Activated T-cell treated with anti-CD3 and anti-CD28 coated beads, Interleukin-2, amount 50 U/mL, for 72 hours (primary cell): ENCODE results near the gene TMC1. TPM values are rescaled to one million over a fixed set of nuclear protein-coding genes. Genes with fewer than 3 reads are reported as not detected.
"Not testable (repeated sequence)": the region's sequence is repeated elsewhere in the genome, so short reads cannot be mapped to it uniquely, and the experiment has no call there.

Experiments
- ATAC-seq, 2 donors: fragments of 150-1000 bp; cut with Tn5 transposase; replicated peaks in 1 of 2; 2 replicates each; pipeline ENCODE4 v1.10.0; 2021; ENCODE audit warnings: moderate library complexity in 2 of 2, mild to moderate bottlenecking in 1 of 2
- DNase-seq, 2 donors: peaks; one replicate each; pipeline ENCODE4 v3.0.0; 2021 to 2022; ENCODE audit warnings: mixed read lengths in 1 of 2
- H3K27ac Mint-ChIP-seq: one replicate; pipeline ENCODE4 v1.8.0; 2022; ENCODE audit warnings: mild to moderate bottlenecking, moderate library complexity, mixed read lengths
- H3K27me3 Mint-ChIP-seq: one replicate; pipeline ENCODE4 v1.8.0; 2022; ENCODE audit warnings: low read depth, mixed read lengths
- H3K36me3 Mint-ChIP-seq, 2 donors: one replicate each; pipeline ENCODE4 v1.8.0; 2022; ENCODE audit warnings: mixed read lengths in 2 of 2, mild to moderate bottlenecking in 1 of 2; ENCODE audit not compliant: insufficient read depth in 2 of 2
- H3K4me1 Mint-ChIP-seq: one replicate; pipeline ENCODE4 v1.8.0; 2022; ENCODE audit warnings: low read depth, mixed read lengths
- H3K4me3 Mint-ChIP-seq, 2 donors: one replicate each; pipeline ENCODE4 v1.8.0; 2022; ENCODE audit warnings: mild to moderate bottlenecking in 2 of 2, mixed read lengths in 2 of 2, moderate library complexity in 2 of 2
- H3K9me3 Mint-ChIP-seq, 2 donors: one replicate each; pipeline ENCODE4 v1.8.0; 2022; ENCODE audit warnings: mixed read lengths in 2 of 2
- total RNA-seq, 2 donors: library from RNA; stranded (reverse); gene quantifications; one replicate each; pipeline ENCODE4 v1.2.3, GENCODE V29; 2022

Gene TMC1
- total RNA-seq, 2 donors from 2014 or later: 0.43 TPM; not detected in 1

DNA sequence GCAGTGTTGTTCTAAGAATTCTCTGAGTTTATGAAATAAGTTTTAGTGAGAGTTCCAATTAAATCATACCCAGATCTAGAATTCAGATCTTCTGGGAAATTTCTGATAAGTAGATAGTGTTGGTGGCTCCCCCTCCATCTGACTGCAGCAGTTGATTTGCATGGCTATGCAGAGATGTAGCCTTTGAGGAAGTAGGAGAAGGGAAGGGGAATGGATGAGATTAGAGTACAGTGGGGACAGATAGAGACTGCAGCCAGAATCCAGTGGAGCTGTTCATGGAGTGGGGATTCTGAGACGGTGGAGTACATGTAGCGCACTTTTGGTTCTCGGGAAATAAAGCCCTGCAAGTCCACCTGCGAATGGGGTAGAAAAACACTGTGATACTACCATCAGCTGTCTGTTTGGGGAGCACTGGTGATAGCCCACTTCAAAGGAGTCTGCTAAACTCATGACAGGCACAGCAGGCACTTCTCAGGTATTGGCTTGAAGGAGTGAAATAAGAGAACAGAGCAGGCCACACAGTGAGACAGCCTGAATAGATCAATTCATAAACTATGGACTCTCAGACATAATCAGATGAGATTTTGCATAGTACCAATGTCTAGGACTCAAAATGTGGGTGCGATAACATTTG is 334.6 kb downstream of the TMC1 start:
- no peaks in the 10 kb centered on the region for H3K36me3 Mint-ChIP-seq
- ATAC-seq: no peak
- H3K27me3 Mint-ChIP-seq: no peaks in the 10 kb centered on the region
- H3K4me3 Mint-ChIP-seq: no peak overlapping the region
- no peaks in the 10 kb centered on the region for H3K9me3 Mint-ChIP-seq
- no peak overlapping the region for H3K27ac Mint-ChIP-seq
- H3K4me1 Mint-ChIP-seq: no peaks in the 10 kb centered on the region
- DNase-seq: no peak

DNA sequence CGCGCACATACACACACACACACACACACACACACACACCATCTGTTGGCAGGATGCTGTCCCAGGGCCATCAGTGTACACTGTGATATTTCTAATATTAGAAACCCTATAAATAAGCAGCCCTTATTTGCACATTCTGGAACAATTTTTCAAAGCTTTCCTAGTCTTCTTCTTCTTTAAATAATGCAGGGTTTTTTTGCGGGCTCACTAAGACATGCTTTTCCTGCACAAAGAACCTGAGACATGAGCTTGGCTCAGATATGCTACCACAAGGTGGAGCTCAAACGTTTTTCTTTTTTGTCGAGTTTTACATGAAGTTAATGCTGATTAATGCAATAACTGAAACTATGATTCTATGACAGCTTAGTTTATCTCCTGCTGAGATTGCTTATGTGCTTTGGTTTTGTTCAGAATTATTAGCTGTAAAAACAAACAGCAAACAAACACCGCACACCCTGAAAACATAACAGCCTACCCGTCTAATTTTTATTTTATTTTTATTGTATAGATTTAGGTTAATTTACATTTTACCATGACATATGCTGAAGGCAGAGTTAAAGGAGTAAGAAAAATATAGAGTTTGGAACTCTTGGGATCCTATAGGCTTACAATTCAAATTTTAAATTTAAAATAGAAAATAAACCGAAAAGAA is 335.7 kb downstream of the TMC1 start:
- no peak for DNase-seq
- Mint-ChIP-seq H3K4me1 (no peaks in the 10 kb centered on the region), H3K27me3 (no peaks in the 10 kb centered on the region), H3K9me3 (no peaks in the 10 kb centered on the region), H3K36me3 (no peaks in the 10 kb centered on the region), H3K4me3 (no peak overlapping the region), H3K27ac (no peak overlapping the region)
- no peak for ATAC-seq

DNA sequence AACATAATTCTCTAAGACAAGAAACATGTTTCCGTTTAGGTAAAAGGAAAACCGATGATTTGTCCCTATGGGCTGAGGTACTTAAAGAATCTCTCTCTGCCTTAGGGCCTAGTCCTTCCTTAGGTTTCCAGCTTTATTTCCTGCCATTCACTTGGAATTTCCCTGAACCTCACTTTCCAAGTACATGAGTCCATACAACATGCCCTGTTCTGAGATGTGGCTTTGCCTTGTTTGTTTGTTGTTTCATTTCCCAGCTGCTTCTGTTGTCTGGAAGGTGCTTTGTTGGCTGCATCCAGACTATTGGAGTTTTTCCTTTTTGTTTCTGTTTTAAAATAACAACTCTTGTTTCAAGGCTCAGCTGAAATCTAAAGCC is 336.2 kb downstream of the TMC1 start:
- Mint-ChIP-seq H3K27me3 (no peaks in the 10 kb centered on the region), H3K4me1 (no peaks in the 10 kb centered on the region), H3K27ac (no peak overlapping the region), H3K9me3 (no peaks in the 10 kb centered on the region), H3K36me3 (no peaks in the 10 kb centered on the region), H3K4me3 (no peak overlapping the region)
- DNase-seq (no peak), ATAC-seq (no peak)

DNA sequence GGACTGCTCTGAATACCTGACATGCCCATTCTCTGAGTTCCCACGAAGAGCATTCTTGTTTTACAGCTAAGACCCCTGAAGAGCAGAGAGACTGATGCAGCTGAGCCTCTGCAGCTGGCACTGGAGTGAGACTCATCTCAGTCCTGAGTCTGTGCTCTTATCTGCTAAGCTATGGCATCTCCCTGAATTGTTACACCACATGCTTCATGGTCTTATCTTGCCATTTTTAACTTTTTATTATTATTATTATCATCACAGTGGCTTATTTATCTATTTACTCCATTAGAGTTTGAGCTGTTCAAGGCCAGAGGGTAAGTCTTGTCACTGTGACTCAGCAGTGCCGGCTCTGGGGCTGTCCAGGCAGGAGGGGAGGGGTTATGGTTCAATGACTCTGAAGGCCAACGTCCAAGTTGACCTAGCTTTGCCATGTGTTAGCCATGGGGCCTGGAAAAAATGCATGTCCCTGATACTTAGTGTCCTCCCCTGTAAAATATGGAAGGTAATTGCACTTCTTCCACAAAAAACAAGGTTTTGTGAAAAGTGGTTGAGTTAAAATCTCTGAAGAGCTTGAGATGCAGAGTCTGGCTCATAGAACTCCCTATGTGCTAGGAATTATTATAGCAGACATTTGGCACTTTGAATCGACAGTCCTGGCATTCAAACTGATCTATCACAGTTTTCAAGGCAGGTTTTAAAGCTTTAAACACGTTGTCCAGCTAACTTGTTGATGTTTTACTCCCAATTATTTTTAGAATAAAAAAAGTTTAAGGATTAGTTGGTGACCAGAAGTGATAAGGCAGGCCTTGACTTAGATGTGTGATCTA is 336.9 kb downstream of the TMC1 start:
- no peak for ATAC-seq
- DNase-seq: no peak
- Mint-ChIP-seq H3K9me3 (no peaks in the 10 kb centered on the region), H3K4me3 (no peak overlapping the region), H3K27ac (no peak overlapping the region), H3K4me1 (no peaks in the 10 kb centered on the region), H3K36me3 (no peaks in the 10 kb centered on the region), H3K27me3 (no peaks in the 10 kb centered on the region)

DNA sequence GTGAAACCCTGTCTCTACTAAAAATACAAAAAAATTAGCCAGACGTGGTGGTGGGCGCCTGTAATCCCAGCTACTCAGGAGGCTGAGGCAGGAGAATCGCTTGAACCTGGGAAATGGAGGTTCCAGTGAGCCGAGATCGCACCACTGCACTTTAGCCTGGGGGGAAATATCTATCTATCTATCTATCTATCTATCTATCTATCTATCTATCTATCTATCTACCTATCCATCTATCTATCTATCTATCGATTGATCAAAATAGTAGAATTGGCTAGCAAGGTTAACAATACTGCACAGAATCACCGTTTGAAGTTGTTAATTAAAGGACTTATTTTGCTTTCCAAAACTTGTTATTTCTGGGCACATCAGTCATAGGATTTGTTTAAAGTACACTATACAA is 341.4 kb downstream of the TMC1 start:
- H3K9me3 Mint-ChIP-seq, H3K36me3 Mint-ChIP-seq, H3K27ac Mint-ChIP-seq, H3K4me3 Mint-ChIP-seq, H3K4me1 Mint-ChIP-seq, ATAC-seq, H3K27me3 Mint-ChIP-seq, DNase-seq: not testable (repeated sequence)

DNA sequence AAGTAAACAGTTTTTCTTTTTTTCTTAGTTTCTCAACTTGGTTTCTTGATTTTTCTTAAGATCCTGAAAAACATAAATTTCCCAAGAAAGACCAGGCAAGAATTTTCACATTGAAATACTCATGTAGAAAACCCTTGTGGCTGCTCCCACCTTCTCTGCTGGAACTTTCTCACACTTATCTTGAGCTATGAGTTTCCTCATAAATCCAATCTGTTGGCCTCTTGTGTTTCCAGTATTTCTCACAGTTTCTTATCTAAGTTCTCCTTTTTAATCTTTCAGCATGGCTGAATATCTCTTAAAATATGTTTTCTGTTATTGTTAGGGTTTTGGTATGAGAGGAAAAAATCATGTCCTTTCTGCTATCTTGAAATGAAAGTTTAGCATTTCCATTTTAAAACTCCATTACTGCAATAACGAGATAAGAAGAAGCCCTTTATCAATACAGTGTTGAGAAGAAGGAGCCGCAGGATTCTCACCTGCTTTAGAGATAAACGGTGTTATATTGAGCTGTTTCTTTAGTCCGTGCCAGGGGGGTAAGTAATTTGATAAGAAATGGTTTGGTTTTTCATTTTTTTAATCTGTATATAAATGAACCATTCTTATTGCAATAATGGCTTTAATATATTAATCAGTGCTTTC is 342.2 kb downstream of the TMC1 start:
- no peaks in the 10 kb centered on the region for H3K4me1 Mint-ChIP-seq
- no peak overlapping the region for H3K27ac Mint-ChIP-seq
- ATAC-seq (no peak), DNase-seq (no peak)
- no peaks in the 10 kb centered on the region for H3K36me3 Mint-ChIP-seq
- no peaks in the 10 kb centered on the region for H3K27me3 Mint-ChIP-seq
- H3K4me3 Mint-ChIP-seq: no peak overlapping the region
- H3K9me3 Mint-ChIP-seq: no peaks in the 10 kb centered on the region

DNA sequence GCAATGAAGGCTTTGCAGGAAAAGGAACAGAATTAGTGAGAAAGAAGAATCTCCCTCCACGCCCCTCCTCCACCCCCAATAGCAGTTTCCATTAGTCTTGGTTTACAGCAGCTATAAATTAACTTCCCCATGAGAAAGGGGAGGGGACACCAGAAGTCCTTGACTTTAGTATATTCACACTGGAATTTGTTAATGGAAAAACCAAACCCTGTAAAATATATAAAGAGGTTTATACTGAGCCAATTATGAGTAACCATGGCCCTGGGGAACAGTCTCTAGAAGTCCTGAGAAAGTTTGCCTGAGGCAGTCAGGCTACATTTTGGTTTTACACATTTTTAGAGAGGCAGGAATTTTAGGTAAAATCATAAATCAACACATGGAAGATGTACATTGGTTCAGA is 342.9 kb downstream of the TMC1 start:
- no peak for DNase-seq
- Mint-ChIP-seq H3K36me3 (no peaks in the 10 kb centered on the region), H3K9me3 (no peaks in the 10 kb centered on the region), H3K27me3 (no peaks in the 10 kb centered on the region), H3K27ac (no peak overlapping the region), H3K4me3 (no peak overlapping the region), H3K4me1 (no peaks in the 10 kb centered on the region)
- ATAC-seq: no peak

DNA sequence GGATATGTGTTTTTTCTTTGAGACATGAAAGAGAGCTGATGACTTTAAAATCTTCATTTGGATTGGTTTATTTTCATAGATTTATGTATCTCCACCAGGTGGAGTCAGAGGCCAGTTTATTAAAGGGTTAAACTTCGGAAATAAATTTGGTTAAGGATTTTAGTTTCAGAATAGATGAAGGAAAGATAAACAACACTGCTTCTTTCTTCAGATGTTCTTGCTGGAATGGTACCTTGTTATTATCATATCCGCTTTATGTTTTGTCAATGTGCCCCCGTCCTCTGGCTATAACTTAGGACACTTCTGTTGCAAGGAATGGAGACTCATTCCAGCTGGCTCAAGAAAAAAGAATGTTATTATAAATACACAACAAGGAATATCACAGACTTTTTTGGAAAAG is 350.3 kb downstream of the TMC1 start:
- Mint-ChIP-seq H3K4me1 (no peaks in the 10 kb centered on the region), H3K4me3 (no peak overlapping the region), H3K9me3 (no peaks in the 10 kb centered on the region), H3K27ac (peak overlapping the region; percentile 7), H3K36me3 (no peaks in the 10 kb centered on the region), H3K27me3 (peaks cover 8% of the 10 kb centered on the region)
- ATAC-seq (no peak), DNase-seq (no peak)

DNA sequence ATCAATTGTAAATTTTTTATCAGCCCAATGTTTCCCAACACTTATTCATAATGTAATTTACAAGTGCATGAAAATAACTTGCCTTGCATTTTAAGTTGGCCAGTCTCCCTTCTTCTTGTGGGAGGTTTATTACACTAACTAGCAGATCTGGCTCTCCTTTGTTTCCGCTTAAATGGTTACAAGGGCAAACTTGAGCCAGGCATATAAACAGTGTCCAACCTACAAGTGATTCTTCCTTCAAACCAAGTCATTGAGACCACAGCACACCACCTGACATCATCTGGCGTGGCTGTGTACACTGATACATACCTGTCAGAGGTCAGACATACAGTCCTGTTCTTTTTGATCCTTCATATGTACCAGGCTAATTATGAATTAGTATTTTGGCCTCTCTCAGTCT is 351.3 kb downstream of the TMC1 start:
- Mint-ChIP-seq H3K27ac (no peak overlapping the region), H3K4me1 (no peaks in the 10 kb centered on the region), H3K27me3 (peaks cover 8% of the 10 kb centered on the region), H3K36me3 (no peaks in the 10 kb centered on the region), H3K4me3 (no peak overlapping the region), H3K9me3 (no peaks in the 10 kb centered on the region)
- no peak for ATAC-seq
- no peak for DNase-seq

DNA sequence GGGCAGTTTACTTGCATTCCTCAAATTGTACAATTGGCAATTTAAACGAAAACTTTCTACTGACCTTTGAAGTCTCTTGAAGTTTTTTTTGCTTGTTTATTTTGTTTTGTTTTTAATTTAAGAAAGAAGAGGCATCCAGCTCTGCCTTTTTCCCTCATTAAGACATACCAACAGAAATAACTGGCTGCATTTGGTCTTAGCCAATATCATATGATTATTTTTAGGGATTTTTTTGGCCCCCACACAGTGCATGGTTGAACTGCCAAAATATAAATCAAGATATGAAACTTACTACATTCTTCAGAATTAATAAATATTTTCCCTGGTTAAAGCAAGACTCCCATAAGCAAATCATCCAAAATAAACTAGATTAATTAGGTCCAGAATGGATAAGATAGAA is 352.0 kb downstream of the TMC1 start:
- H3K4me3 Mint-ChIP-seq: no peak overlapping the region
- no peaks in the 10 kb centered on the region for H3K4me1 Mint-ChIP-seq
- no peak overlapping the region for H3K27ac Mint-ChIP-seq
- no peaks in the 10 kb centered on the region for H3K36me3 Mint-ChIP-seq
- H3K9me3 Mint-ChIP-seq: no peaks in the 10 kb centered on the region
- ATAC-seq (no peak), DNase-seq (no peak)
- H3K27me3 Mint-ChIP-seq: peaks cover 8% of the 10 kb centered on the region

DNA sequence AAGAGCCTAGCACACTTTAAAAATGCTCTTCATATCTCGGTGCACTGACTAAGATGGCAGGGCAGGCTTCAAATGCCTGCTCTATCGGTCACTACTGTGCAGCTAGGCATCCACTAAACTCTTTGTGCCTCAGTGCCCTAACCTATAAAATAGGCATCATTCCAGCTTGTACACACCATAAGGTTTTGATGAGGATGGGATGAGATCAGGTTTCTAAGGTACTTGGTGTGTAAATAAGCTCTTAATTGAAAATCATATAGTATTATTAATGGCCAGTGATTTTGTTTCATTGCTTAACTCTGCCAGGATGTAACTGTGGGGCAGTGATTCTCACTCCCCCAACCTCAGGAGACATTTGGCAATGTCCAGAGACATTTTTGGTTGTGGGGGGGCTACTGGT is 352.9 kb downstream of the TMC1 start:
- Mint-ChIP-seq H3K4me1 (no peaks in the 10 kb centered on the region), H3K36me3 (no peaks in the 10 kb centered on the region), H3K4me3 (no peak overlapping the region), H3K9me3 (no peaks in the 10 kb centered on the region), H3K27me3 (peaks cover 8% of the 10 kb centered on the region), H3K27ac (no peak overlapping the region)
- no peak for ATAC-seq
- no peak for DNase-seq

DNA sequence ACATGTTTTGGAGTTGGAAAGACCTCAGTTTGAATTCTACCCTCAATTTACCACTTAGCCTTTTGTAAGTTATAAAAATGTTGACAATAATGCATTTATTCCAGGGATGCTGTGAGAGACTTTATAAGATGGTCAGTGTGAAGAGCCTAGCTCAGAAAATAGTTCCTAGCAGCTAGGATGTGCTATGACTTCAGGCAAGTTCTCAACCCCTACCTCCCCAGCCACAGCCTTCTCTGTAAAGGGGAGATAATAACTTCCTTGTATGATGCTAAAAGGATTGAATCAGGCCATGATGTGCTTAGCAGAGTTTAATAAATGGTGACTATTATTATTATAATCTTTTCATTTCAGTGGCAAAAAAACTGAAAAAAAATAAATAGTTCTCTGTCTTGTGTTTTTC is 353.8 kb downstream of the TMC1 start:
- Mint-ChIP-seq H3K4me3 (no peak overlapping the region), H3K4me1 (no peaks in the 10 kb centered on the region), H3K27me3 (peaks cover 8% of the 10 kb centered on the region), H3K9me3 (no peaks in the 10 kb centered on the region), H3K36me3 (no peaks in the 10 kb centered on the region), H3K27ac (no peak overlapping the region)
- DNase-seq (no peak), ATAC-seq (no peak)

DNA sequence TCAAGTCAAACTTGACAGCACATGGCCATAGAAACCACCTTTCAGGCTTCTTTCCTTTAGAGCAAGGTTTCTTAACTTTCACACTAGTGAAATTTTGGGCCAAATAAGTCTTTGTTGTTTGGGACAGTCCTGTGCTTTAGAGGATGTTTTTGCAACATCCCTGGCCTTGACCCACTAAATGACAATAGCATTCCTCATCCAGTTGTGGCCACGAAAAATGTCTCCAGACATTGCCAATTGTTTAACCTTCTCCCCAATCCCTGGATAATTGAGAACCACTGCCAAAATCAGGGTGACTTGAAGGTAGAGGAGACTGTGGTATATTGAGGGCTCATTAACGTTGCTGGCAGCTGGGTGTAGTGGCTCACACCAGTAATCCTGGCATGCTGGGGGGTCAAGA is 359.4 kb downstream of the TMC1 start:
- Mint-ChIP-seq H3K27ac (no peak overlapping the region), H3K9me3 (no peaks in the 10 kb centered on the region), H3K36me3 (no peaks in the 10 kb centered on the region), H3K4me3 (no peak overlapping the region), H3K4me1 (no peaks in the 10 kb centered on the region), H3K27me3 (no peaks in the 10 kb centered on the region)
- ATAC-seq: no peak
- DNase-seq: no peak
